Femur (tissue), 1 donor: ENCODE results near the gene C14orf39.

Source experiments
- DNase-seq: peaks from one replicate; pipeline ENCODE4 v3.0.0-alpha.2; 2017

Gene C14orf39, protein sequence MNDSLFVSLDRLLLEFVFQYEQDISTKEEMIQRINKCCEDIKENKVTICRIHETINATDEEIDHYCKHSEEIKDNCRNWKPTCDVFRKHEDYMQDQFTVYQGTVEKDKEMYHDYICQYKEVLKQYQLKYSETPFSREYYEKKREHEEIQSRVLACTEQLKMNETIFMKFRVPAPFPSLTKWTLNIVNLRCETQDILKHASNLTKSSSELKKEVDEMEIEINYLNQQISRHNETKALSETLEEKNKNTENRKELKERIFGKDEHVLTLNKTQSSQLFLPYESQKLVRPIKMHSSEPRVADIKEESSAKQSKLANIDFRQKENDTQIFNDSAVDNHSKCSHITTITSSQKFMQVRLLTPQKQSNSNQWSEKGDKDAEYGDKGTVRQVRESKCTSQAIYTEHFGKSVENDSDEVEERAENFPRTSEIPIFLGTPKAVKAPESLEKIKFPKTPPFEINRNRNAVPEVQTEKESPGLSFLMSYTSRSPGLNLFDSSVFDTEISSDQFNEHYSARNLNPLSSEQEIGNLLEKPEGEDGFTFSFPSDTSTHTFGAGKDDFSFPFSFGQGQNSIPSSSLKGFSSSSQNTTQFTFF

DNA sequence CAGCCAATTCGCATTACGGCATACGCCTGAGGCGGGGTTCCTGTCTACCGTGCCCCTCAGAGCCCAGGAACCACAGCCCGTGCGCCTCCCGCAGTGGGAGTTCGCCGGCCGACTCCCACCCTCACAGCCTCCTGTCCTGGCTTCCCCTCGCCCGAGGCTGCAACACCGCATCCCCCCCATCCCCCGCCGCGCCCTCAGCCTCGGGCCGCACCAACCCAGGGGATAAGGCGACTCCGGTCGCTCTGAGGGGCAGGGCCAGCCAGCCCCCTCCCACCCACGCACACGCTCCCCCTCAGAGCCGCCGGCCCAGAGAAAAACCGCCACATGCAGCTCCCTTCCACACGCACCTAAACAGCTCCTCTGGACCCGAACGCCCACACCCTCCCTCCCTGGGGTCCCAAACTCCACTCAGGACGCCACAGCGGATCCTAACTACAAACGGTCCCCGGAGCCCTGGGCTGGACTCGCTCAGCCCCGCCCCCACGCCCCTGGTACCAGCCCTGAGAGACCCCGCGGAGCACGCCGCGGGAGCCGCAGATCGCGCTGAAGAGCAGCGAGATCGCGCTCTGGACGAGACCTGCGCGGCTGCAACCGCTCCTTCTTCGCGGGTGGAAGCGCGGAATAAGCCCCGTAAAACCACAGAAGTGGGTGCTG lies at the start of gene C14orf39:
TSS of gene C14orf39 (minus strand) at position 466 of the 654 bp plus-strand sequence. CDS start 985 bp downstream, outside the sequence.
- peak; percentile 81 for DNase-seq

DNA sequence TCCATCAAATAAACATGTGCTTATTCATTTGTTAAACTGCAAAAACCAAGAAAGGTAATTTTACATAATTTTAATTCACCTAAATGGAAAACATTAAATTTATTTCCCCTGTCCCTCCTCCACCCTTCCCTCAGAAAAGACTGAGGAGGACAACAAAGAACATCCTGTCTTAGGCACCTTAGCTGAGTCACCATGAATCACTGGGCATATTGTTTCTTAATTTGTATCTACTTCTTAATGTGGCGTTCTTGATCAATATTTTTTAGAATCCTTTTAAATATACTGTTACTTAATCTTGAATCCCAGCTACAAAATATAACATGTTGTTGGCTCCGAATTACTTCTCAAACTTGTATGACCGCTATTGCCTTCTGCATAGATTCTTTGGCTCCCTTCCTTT lies 46.6 kb upstream of the C14orf39 start:
- DNase-seq: no peak

DNA sequence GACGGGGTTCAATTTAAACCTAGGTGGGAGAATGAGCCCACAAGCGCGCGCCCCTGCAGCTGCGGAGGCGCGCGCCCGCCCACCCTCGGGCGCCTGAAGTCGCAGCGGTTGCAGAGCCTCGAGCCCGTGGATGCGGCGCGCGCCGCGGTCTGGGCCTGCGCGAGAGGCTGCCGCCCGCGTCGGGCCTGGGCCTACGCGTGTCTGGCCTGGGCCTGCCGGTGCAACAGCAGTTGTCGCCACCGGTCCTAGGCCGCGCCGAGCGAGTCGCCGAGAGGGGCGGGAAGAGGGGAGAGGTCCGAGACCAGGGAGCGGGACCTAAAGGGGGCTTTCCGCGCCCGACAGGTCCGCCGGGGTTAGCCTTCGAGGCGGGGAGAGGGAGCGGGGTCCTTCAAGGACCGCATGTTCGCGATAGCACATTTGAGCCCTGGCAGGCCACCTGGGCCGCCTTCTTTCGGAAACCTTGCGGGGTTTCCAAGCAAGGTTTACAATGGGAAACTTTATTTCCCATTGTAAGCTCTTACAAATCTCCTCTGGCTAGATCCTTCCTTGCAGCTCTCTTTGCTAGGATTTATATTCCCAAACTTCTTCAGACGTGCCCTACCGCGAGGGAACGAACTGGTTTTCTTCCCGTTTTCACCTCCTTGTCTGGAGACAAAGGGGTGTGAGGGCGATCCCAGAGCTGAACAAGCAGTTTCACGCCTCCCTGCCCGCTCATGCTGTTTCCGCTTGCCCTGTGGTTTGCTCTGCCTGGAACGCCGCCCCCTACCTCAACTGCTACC lies 29.8 kb upstream of the C14orf39 start:
- no peak for DNase-seq

DNA sequence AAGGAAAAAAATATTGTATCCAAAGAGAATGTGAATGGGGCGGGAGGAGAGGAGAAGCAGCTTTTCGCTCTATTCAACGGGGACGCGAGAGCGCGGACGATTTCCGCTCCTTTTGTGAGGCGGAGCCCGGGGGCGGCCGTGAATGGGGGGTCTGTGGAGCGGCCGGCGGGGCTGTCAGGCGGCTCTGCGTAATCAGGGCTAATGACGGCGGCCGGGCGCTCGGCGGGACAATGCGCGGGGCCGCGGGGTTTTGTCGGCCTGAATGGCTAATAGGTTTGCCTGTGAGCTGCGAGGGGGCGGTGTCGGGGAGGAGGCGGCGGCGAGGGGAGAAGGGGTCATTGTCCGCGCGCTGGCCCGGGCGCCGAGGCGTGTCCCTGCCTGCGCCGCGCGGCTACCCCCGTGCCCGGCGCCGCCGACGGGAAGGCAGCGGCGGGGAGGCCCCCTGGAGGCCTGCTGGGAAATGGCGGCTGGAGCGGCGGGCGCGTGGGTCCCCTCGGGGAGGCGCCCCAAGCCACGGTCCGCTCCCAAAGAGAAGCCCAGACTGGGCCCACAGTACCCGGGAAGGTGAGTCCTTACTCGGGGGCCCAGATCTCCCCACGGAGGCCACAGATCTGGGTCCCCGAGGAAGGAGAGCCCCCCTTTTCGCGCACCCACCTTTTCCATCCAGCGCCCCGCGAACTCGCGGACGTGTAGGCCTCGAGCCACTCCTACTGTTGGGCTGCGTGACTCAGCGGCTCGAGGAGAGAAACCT lies 29.1 kb upstream of the C14orf39 start:
- DNase-seq: peak; percentile 66

DNA sequence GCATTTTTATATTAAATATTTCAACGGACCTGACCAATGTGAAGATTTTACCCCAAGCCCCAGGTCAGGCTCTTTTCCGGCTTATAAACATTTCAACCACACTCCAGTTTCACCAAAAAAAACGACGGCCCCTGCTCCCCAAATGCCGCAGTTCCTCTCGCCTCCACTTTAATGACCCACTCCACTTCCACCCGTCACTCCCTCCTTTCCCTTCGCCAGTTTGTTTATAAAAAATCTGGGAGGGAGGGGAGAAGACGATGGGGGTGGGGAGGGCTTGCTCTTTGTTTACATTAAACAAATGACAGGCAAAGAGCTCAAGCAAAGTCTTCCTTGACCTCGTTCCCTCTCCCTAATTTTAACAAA lies 28.5 kb upstream of the C14orf39 start:
- DNase-seq: no peak

DNA sequence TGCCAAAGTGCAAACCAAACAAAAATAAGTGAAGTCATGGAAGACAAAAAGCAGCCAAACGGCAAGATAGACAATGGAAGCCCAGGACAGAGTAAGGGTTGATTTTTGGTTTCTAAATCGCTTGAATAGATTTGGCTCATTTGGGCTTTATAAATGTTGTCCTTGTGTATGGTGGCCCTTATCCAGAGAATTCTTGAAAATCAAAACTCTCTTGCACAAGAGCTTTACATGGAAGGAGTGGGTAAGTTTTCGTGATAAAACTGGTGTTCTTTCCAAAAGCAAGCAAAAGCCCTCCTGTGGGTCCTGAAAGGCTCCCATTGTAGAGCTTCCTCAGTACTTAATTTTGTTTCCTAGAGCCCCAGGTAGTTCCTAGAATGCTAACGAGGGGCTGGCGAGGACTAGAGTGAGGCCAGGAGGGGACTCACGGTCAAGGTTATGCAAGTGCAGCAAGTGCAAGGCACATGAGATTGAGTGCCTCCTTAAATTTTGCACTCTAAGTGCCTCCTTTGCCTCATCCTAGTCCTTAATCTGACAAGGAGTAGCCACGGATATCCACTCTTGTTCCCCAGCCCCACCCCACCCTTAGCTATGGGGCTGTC lies 27.2 kb upstream of the C14orf39 start:
- DNase-seq: no peak

DNA sequence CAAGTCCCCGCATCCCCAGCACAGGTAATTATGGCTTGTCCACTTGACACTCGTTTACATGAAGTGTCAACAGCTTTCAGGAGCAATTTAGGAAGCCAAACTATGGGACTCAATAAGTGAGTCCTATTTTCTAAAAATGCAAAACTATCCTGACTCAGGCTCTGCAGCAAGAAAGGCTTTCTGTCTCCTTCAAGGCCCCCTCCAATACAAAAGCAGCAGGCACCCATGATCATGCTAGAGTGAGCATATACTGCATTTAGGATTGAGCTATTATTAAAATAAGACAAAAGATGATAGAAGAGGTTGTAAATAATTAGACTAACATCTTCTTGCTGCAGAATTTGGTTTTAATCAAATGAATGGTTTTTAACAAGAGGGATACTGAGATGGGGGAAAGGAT lies 26.3 kb upstream of the C14orf39 start:
- no peak for DNase-seq

DNA sequence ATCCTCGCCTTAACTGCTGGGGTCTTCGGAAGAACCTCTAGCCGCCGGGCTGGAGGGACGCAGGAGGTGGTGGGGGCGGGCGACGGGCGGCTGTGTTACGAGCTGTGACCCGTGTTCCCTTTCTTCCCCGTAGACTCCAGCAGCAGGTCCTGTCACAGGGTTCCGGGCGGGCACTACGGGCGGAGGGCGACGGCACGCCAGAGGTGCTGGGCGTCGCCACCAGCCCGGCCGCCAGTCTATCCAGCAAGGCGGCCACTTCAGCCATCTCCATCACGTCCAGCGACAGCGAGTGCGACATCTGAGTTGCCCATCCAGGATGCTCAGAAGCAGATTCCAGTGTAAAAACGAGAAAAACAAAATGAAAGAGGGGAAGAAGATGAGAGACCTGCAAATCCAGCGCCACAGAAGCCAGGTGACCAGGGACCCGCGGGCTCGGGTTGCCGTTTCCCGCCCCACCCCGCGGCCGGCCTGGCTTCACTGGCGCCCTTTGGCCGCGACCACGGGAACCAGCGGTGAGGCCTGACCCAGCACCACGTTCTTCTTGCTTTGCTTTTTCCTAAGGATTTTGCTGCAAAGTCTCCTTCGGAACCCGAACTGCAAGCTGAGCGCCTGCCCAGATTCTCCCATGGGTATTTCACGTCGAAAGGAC lies 25.2 kb upstream of the C14orf39 start:
- no peak for DNase-seq

DNA sequence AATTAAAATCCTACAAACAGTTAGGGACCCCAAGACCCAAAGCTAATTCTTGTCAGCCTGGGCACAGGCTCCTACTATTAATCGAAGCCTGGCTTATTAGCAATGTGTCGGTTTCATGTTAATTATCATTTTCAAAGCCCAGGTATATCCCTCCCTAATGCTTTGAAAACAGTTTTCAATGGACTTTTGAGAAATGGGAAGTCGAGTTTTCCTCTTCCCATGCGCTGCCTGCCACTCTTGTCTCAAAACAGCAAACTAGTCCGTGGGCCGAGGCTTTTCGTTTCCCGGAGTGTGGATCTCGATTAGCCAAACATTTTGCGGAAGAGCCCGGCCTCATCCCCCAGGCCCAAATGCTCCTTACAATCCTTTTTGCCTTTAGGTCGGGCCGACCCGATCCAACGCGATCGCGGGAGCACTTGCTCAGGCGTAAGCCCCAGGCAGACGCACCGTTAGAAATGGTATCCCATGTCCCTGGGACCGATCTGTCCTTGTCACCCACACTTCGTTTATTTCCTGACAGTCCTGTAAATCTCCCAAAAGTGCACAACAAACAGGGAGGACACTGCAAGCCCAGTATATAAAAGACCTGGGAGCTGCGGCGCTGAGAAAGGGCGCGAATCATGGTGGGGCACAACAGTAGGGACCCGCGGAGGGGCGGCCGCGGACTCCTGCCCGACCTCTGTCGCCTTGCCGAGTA lies 24.5 kb upstream of the C14orf39 start:
- no peak for DNase-seq

DNA sequence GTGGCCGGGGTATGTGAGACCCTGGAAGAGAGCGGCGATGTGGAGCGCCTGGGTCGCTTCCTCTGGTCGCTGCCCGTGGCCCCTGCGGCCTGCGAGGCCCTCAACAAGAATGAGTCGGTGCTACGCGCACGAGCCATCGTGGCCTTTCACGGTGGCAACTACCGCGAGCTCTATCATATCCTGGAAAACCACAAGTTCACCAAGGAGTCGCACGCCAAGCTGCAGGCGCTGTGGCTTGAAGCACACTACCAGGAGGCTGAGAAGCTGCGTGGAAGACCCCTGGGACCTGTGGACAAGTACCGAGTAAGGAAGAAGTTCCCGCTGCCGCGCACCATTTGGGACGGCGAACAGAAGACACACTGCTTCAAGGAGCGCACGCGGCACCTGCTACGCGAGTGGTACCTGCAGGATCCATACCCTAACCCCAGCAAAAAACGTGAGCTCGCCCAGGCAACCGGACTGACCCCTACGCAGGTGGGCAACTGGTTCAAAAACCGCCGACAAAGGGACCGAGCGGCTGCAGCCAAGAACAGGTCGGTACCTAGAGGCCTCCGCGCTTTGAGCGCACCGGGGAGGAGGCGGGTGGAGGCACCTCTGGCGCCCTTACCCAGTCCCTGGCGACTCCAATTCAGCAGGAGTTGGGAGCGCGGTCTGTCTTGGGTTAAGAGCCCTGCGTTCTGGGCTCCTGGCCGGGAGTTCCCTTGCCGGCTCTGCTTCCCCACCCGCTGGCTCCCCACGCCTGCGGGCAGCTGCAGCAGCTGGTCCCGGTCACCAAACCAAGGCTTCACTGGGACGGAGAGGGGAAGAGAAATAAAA lies 23.8 kb upstream of the C14orf39 start:
- no peak for DNase-seq

DNA sequence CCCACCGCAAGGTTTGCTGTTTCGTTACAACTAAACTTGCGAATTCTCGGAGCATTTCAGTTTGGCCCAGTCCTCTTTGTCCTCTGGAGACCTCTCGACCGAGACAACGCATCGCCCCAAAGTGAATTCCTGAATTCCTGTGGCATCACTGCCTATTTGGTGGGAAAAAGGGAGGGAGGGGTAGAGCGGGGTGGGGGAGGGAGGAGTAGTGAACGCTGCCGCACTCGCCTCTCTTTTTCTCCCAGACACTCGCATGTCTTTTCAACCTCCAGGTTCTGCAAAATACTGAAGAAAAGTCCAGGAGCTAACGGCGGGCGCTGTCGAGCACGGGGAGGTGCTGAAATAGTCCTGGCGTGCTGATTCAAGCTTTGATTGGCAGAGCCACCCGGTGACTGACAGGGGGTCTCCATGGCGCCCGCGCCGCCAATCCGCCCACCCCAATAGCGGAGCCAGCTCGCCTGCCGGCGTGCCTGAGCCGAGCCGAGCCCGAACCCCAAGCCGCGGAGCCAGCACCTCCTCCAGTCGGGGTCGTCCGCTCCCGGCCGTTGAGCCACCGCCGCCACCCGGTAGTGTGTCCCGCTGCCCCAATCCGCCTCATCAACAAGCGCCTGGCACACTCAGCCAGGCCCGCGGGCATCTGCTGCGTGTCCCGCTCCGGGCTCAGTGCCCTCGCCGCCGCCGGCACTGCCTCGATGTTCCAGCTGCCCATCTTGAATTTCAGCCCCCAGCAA lies 23.0 kb upstream of the C14orf39 start, which contains the start of gene SIX6:
TSS of gene SIX6 (plus strand) at position 440 of the 731 bp plus-strand sequence. CDS start at position 693, 253 bp downstream.
- peak; percentile 65 for DNase-seq

DNA sequence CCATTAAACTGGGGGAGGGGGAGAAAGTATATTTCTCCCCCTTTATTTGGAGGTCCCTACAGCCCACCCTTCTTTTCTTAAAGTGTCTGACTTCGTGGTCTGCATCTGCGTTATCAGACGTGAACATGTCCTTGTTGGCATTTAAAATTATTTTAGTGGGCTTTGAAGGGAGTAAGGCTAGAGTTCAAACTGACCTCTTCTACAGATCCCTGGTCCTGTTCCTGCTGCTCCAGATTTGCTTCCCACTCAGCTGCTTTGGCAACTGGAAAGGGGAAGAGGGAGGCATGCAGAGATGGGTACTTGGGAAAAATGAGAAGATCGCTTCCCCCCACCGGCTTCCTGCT lies 22.5 kb upstream of the C14orf39 start:
- DNase-seq: no peak

DNA sequence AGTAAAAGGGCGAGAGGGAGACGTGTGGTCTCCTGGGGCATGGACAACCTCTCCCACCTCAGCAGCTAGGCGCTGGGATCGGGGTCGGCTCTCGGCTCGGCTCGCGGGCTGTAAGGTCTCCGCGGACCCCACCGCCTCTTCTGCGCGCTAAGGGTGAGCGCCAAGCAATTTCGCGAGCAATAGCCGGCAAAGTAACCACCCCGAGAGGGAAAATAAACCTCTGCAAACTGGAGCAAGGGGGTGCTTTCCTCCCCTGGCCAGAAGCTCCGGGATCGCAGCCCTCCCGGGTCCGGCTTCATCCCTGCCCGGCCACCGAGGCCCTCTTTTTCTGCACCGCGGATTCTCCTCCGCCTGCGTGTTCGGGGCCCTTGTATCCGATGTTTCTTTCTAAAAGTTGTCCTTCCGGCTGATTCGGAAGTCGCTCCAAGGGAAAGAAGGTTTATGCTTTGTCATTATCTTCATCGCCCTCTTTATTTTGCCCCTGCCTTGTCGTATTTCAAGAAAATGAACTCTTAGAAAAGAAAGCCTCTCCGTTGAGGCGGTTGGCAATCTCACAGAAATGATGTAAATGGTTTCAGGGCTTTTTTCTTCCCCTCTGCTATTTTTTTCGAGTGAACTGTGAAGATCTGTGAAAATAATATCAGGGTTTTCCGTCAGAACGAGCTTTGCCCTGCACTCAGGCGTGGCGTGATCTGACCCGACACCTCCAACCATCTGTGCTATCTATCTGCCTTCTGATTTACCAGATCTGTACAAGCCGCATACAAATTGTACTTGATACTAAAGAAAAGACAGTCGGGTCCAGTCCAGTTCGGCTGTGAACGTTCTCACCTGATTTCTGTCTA lies 21.3 kb upstream of the C14orf39 start:
- DNase-seq: no peak

DNA sequence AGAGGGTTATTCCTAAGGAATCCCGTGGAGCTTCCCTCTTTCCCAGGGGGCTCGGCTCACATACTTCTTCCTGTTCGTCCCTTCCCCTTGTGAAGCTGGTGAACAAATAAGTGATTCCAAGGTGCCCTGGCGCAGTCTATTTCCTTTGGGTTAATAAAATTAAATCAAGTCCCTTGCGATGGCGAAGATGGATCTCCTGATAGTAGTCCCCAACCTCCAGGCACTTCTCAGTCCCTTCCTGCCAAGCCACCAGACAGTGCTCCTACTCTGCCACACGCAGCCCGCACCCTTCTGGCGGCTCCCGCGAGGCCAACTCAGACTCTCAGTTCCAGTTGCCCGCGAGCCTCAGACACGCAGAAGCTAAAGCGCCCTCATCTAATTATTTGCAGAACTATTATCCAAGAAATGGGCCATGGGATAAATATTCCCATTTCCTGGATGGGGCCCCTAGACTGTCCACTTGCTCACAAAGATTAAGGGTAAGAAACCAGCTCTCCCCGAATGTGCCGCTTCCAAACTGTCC lies 20.7 kb upstream of the C14orf39 start:
- no peak for DNase-seq

DNA sequence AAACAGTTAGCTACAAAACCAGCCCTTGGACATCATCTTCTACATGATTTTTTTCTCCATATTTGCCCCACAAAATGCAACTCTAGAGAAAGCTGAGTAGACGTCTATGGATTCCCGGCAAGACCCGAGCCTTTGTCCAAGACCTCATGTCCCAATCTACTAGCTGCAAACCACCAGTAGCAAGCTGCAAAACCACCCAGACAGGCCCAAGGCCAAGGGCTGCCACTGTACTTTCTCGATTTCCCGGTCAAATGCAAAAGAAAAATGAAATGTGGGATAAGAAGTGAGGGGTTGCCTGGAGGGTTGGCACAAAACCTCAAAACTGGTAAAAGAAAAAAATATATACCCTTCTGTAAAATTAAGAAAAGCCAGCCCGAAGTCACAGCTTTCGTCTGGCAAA lies 20.1 kb upstream of the C14orf39 start:
- no peak for DNase-seq

DNA sequence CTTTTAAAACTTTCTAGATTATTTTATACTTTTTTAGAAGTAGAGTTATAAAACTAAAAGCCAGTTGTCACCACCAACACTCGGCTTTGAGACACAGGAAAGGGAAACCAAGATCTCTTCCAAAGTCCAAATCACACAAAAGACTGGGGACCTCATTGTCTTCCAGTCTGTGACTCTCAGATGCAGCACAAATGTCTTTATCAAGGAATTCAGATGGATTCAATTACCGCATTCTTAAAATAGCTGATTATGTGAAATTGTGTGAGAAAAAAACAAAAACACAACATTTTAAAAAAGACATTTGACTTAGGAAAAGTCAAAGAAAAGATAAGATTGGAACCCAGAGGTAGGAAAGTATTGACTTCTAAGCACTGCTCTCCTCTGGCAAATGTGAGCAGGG lies 19.6 kb upstream of the C14orf39 start:
- DNase-seq: no peak

DNA sequence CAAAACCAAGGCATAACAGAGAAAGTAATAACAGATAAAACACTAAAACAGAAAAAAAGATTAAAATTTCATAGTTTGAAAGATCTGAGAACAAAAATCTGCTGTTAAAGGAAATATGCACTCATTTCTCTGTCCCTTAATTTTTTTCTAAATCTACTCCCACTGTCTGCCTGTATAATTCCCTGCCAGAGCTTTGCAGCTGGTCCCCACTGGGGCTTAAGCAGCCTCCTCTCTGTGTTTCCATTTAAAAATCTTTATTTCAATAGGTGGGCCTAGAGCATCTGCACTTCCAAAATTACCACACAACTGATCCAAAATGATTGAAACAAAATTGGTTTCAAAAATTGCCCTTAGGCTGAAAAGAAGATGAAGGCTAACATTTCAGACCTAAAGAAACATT lies 16.7 kb upstream of the C14orf39 start:
- no peak for DNase-seq

DNA sequence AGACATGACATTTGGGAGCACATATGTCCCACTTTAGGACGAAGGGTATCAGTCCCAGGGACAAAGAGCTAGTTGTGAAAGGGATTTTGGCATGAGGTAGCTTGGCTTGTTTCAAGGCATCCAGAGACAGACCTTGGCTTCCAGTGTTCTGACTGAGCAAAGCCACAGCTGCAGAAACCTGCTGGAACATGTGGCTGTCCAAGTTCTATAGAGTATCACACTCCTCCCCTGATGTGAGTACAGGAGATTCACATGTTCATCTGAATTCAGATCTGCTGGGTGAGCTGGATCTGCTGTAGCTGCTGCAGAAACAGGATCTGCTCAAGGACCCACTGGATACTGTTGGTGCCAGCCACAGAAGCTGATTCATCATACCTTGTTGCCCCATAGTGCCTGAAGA lies 10.1 kb upstream of the C14orf39 start:
- no peak for DNase-seq
